Gastroesophageal sphincter (tissue), 4 donors: ENCODE results near the gene SHQ1. TPM values are rescaled to one million over a fixed set of nuclear protein-coding genes. Genes with fewer than 3 reads are reported as not detected.
"Not testable (repeated sequence)": the region's sequence is repeated elsewhere in the genome, so short reads cannot be mapped to it uniquely, and the experiment has no call there.

Source experiments
- ATAC-seq: fragments of 150-250 bp; one replicate; pipeline ENCODE4 v1.9.1; 2016; ENCODE audit warnings: mild to moderate bottlenecking, moderate library complexity
- H3K27ac ChIP-seq, 4 donors: fragments of 200-600 bp; sonication (generic) in 3 of 4; 1 replicate in 3 of 4; 2 replicates in 1 of 4; pipeline ENCODE4 v1.5.1; 2016 to 2019
- H3K27me3 ChIP-seq: fragments of 200-600 bp; sonication (generic); one replicate; pipeline ENCODE4 v1.5.1; 2019
- H3K36me3 ChIP-seq, 2 donors: fragments of 200-600 bp; sonication (generic); one replicate each; pipeline ENCODE4 v1.5.1; 2019; ENCODE audit warnings: control low read depth in 1 of 2
- H3K4me1 ChIP-seq, 3 donors: fragments of 200-600 bp; sonication (generic); 1 replicate in 2 of 3; 2 replicates in 1 of 3; pipeline ENCODE4 v1.5.1; 2016 to 2019; ENCODE audit warnings: control low read depth in 2 of 3
- H3K4me3 ChIP-seq, 2 donors: fragments of 200-600 bp; sonication (generic); one replicate each; pipeline ENCODE4 v1.5.1; 2019; ENCODE audit warnings: mild to moderate bottlenecking in 1 of 2, moderate library complexity in 1 of 2
- H3K9me3 ChIP-seq, 3 donors: fragments of 200-600 bp; sonication (generic); one replicate each; pipeline ENCODE4 v1.5.1; 2017 to 2019; ENCODE audit warnings: control low read depth in 2 of 3
- CTCF ChIP-seq, 4 experiments: fragments of 200-600 bp in 2 of 4; fragments of 450-650 bp in 2 of 4; sonication (generic) in 1 of 4; IDR thresholded peaks; one replicate each; pipeline ENCODE4 v1.5.1; 2017 to 2019; ENCODE audit warnings: antibody characterized with exemption in 4 of 4, mild to moderate bottlenecking in 2 of 4, moderate library complexity in 2 of 4
- EP300 ChIP-seq: sonication (generic); formaldehyde crosslinking; IDR thresholded peaks from one replicate; pipeline ENCODE4 v1.6.1; 2017; ENCODE audit warnings: antibody characterized with exemption, mild to moderate bottlenecking
- POLR2A ChIP-seq, 2 donors: fragments of 450-650 bp; IDR thresholded peaks; one replicate each; pipeline ENCODE4 v1.6.1; 2017; ENCODE audit warnings: antibody characterized with exemption in 2 of 2, mild to moderate bottlenecking in 2 of 2, moderate library complexity in 1 of 2
- POLR2AphosphoS5 ChIP-seq: sonication (generic); formaldehyde crosslinking; IDR thresholded peaks from one replicate; pipeline ENCODE4 v1.6.1; 2017; ENCODE audit warnings: antibody characterized with exemption
- WGBS, 2 donors: methylation state at CpG; one replicate each; pipeline ENCODE4 v1.1.5; 2018; ENCODE audit warnings: low coverage in 1 of 2; 5-methylcytosine and 5-hydroxymethylcytosine counted together
- total RNA-seq, 4 donors: library from RNA; depleted of rRNA; stranded (reverse); fragments of >200 nt; gene quantifications; one replicate each; pipeline ENCODE4 v1.1.0, GENCODE V29; 2016

SHQ1 gene
- total RNA-seq, 4 donors from 2014 or later = 7.0 to 17.1 (median 11.2) TPM

DNA sequence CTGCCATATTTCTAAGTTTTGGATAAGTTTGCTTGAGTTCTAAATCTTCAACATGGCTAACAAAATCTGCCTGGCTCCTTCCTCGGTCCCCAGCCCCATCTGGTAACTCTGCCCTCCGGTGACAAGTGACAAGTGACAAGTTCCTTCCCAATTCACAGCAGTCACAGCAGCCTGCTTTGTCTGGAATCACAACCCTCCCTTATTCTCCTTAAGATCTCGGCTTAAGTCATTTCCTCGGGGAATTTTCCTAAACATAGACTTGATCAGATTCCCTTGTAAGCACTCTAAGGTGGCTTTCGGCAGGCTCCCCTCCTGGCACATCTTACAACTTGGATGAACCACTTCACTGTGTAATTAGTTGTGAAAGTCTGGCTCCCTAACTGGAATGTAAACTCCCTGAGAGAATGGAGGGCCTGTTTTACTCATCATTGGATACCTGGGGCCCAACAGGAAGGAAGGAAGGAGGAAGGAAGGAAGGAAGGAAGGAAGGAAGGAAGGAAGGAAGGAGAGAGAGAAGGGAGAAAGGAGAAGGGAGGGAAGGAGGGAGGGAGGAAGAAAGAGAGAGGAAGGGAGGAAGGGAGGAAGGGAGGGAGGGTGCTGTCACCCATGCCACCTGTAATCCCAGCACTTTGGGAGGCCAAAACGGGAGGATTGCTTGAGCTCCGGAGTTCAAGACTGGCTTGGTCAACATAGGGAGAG lies 126.4 kb downstream of the SHQ1 start:
- H3K4me1 ChIP-seq = no peaks in the 10 kb centered on the region
- H3K27ac ChIP-seq = no peak overlapping the region
- peaks cover 0 to under 1% (median 0%) of the 10 kb centered on the region in 3 donors for H3K9me3 ChIP-seq
- 65 to 72% methylated on average over 2 to 7 of the region's 7 CpGs for WGBS, 2 donors
- TF ChIP-seq POLR2AphosphoS5 (no peak), CTCF (IDR thresholded peaks at IDR 0.05) (no peak), EP300 (no peak), POLR2A (IDR thresholded peaks at IDR 0.05) (no peak)
- H3K27me3 ChIP-seq = no peaks in the 10 kb centered on the region
- ATAC-seq = no peak
- no peak overlapping the region for H3K4me3 ChIP-seq
- H3K36me3 ChIP-seq = no peaks in the 10 kb centered on the region

DNA sequence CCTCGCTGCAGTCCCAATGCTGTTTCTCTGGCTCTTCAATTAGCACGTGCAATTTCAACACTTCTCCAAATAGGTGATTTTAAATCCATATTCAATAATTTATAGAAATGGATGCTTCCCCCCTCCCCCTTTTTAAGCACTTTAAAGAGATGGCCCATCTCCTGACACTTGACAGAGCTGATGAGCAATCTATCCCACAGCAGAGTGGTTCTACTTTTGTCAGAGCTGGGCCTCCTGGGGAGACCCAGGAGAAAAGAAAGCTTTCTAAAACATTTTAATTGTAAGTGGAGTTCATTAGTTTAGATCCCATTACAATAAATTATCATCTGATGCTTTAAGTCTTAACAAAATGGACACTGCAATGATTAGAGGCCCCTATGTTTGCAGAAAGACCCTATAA lies 127.7 kb downstream of the SHQ1 start:
- H3K4me3 ChIP-seq = no peak overlapping the region
- no peaks in the 10 kb centered on the region for H3K27me3 ChIP-seq
- H3K4me1 ChIP-seq = no peaks in the 10 kb centered on the region
- ATAC-seq = no peak
- H3K36me3 ChIP-seq = no peaks in the 10 kb centered on the region
- 93 to 100% methylated on average over 2 of the region's 2 CpGs for WGBS, 2 donors
- no peak overlapping the region for H3K27ac ChIP-seq
- H3K9me3 ChIP-seq = peaks cover 0 to 14% (median 0%) of the 10 kb centered on the region in 3 donors
- TF ChIP-seq POLR2A (IDR thresholded peaks at IDR 0.05) = no peak
- no peak for TF ChIP-seq EP300
- no peak for TF ChIP-seq CTCF (IDR thresholded peaks at IDR 0.05)
- TF ChIP-seq POLR2AphosphoS5 = no peak

DNA sequence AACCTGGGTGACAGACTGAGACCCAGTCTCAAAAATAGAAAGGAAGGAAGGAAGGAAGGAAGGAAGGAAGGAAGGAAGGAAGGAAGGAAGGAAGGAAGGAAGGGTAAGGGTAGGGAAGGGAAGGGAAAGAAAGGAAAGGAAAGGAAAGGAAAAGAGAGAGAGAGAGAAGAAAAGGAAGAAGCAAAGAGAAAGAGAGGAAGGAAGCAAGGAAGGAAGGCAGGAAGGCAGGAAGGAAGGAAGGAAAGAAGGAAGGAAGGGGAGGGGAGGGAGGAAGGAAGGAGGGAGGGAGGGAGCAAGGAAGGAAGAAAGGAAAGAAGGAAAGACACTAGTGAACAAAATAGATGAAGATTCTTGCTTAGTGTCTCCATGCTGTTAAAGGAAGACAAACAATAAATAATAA lies 129.1 kb downstream of the SHQ1 start:
- H3K27me3 ChIP-seq = no peaks in the 10 kb centered on the region
- no peaks in the 10 kb centered on the region for H3K36me3 ChIP-seq
- no peak overlapping the region for H3K27ac ChIP-seq
- no peak overlapping the region for H3K4me3 ChIP-seq
- TF ChIP-seq POLR2AphosphoS5 (no peak), POLR2A (IDR thresholded peaks at IDR 0.05) (no peak), CTCF (IDR thresholded peaks at IDR 0.05) (no peak), EP300 (no peak)
- H3K4me1 ChIP-seq = no peaks in the 10 kb centered on the region
- peaks cover 0 to 26% (median 0%) of the 10 kb centered on the region in 3 donors for H3K9me3 ChIP-seq
- no peak for ATAC-seq

DNA sequence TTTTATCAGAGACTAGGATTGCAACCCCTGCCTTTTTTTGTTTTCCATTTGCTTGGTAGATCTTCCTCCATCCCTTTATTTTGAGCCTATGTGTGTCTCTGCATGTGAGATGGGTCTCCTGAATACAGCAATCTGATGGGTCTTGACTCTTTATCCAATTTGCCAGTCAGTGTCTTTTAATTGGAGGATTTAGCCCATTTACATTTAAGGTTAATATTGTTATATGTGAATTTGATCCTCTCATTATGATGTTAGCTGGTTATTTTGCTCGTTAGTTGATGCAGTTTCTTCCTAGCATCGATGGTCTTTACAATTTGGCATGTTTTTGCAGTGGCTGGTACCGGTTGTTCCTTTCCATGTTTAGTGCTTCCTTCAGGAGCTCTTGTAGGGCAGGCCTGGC lies 134.1 kb downstream of the SHQ1 start:
- peaks cover 0 to 26% (median 0%) of the 10 kb centered on the region in 3 donors for H3K9me3 ChIP-seq
- 79 to 88% methylated on average over 2 to 3 of the region's 3 CpGs for WGBS, 2 donors
- not testable (repeated sequence) for H3K4me1 ChIP-seq, H3K4me3 ChIP-seq, ATAC-seq, H3K27me3 ChIP-seq, H3K27ac ChIP-seq, H3K36me3 ChIP-seq

DNA sequence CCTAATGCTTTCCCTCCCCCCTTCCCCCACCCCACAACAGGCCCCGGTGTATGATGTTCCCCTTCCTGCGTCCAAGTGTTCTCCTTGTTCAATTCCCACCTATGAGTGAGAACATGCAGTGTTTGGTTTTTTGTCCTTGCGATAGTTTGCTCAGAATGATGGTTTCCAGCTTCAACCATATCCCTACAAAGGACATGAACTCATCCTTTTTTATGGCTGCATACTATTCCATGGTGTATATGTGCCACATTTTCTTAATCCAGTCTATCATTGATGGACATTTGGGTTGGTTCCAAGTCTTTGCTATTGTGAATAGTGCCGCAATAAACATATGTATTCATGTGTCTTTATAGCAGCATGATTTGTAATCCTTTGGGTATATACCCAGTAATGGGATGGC lies 137.8 kb downstream of the SHQ1 start:
- H3K9me3 ChIP-seq = peaks cover 0 to 12% (median 0%) of the 10 kb centered on the region in 3 donors
- not testable (repeated sequence) for H3K36me3 ChIP-seq, H3K27ac ChIP-seq, H3K4me1 ChIP-seq, H3K27me3 ChIP-seq, ATAC-seq, H3K4me3 ChIP-seq
- 92 to 100% methylated on average over 2 to 4 of the region's 4 CpGs for WGBS, 2 donors

- TF ChIP-seq EP300 (no peak), CTCF (IDR thresholded peaks at IDR 0.05) (no peak), POLR2AphosphoS5 (no peak), POLR2A (IDR thresholded peaks at IDR 0.05) (no peak)
Measured at GRCh38 chr3:72708441-72708840, 139.8 kb downstream of the SHQ1 start.

More at GRCh38 chr3:72708441-72708840, 139.8 kb downstream of the SHQ1 start:
- H3K9me3 ChIP-seq = no peaks in the 10 kb centered on the region
- H3K4me3 ChIP-seq = no peak overlapping the region
- no peak for ATAC-seq
- H3K4me1 ChIP-seq = no peaks in the 10 kb centered on the region
- WGBS, 2 donors = no CpG with 5 or more reads among the region's 2 CpGs
- H3K27me3 ChIP-seq = no peaks in the 10 kb centered on the region
- H3K27ac ChIP-seq = no peak overlapping the region
- no peaks in the 10 kb centered on the region for H3K36me3 ChIP-seq
